GM23248 (cell line): ENCODE data around the gene TUBB2A. TPM values are rescaled to one million over a fixed set of nuclear protein-coding genes. Genes with fewer than 3 reads are reported as not detected.

Experiments used
- DNase-seq: peaks from one replicate; pipeline ENCODE4 v3.0.0-alpha.2; 2015
- H2AFZ ChIP-seq: fragments of 200-600 bp; sonication (generic); 2 replicates; pipeline ENCODE4 v1.6.1; 2016; ENCODE audit warnings: antibody characterized with exemption
- H3F3A ChIP-seq: fragments of 200-600 bp; sonication (generic); 2 replicates; pipeline ENCODE4 v1.6.1; 2016; ENCODE audit warnings: mild to moderate bottlenecking, antibody characterized with exemption, mixed run types; ENCODE audit not compliant: insufficient read depth
- H3K27ac ChIP-seq: fragments of 200-600 bp; sonication (generic); 2 replicates; pipeline ENCODE4 v1.5.1; 2016; ENCODE audit warnings: mild to moderate bottlenecking
- H3K27me3 ChIP-seq: fragments of 200-600 bp; sonication (generic); replicated peaks from 2 replicates; pipeline ENCODE4 v1.6.1; 2016; ENCODE audit warnings: mild to moderate bottlenecking; ENCODE audit not compliant: insufficient read depth
- H3K36me3 ChIP-seq: fragments of 200-600 bp; sonication (generic); 2 replicates; pipeline ENCODE4 v1.6.1; 2016; ENCODE audit warnings: low read depth, mild to moderate bottlenecking
- H3K4me1 ChIP-seq: fragments of 200-600 bp; sonication (generic); 2 replicates; pipeline ENCODE4 v1.6.1; 2016; ENCODE audit warnings: mild to moderate bottlenecking; ENCODE audit not compliant: insufficient read depth
- H3K4me2 ChIP-seq: fragments of 200-600 bp; sonication (generic); one replicate; pipeline ENCODE4 v1.6.1; 2016; ENCODE audit warnings: mild to moderate bottlenecking; ENCODE audit not compliant: unreplicated experiment
- H3K4me3 ChIP-seq: fragments of 200-600 bp; sonication (generic); 2 replicates; pipeline ENCODE4 v1.5.1; 2016; ENCODE audit warnings: mild to moderate bottlenecking
- H3K79me2 ChIP-seq: fragments of 200-600 bp; sonication (generic); 2 replicates; pipeline ENCODE4 v1.6.1; 2016; ENCODE audit warnings: mild to moderate bottlenecking; ENCODE audit not compliant: insufficient read depth
- H3K9ac ChIP-seq: fragments of 200-600 bp; sonication (generic); 2 replicates; pipeline ENCODE4 v1.6.1; 2016; ENCODE audit warnings: mild to moderate bottlenecking
- H3K9me2 ChIP-seq: fragments of 200-600 bp; sonication (generic); 2 replicates; pipeline ENCODE4 v1.6.1; 2016; ENCODE audit warnings: mixed run types, mild to moderate bottlenecking, moderate library complexity; ENCODE audit not compliant: insufficient read depth
- H3K9me3 ChIP-seq: fragments of 200-600 bp; sonication (generic); one replicate; pipeline ENCODE4 v1.6.1; 2017; ENCODE audit warnings: low read depth
- H4K20me1 ChIP-seq: fragments of 200-600 bp; sonication (generic); 2 replicates; pipeline ENCODE4 v1.6.0; 2016; ENCODE audit not compliant: insufficient read depth
- EZH2 ChIP-seq: fragments of 200-600 bp; sonication (generic); IDR thresholded peaks from 2 replicates; pipeline ENCODE4 v1.6.1; 2018; ENCODE audit warnings: antibody characterized with exemption, mild to moderate bottlenecking; ENCODE audit not compliant: insufficient read depth, poor library complexity, severe bottlenecking
- EZH2phosphoT487 ChIP-seq: fragments of 200-600 bp; sonication (generic); IDR thresholded peaks from 2 replicates; pipeline ENCODE4 v1.6.1; 2018; ENCODE audit warnings: antibody characterized with exemption, moderate library complexity, mild to moderate bottlenecking, low read depth; ENCODE audit not compliant: insufficient read depth
- WGBS, 2 experiments: methylation state at CpG; one replicate each; pipeline ENCODE4 v1.1.6; 2015 to 2017; ENCODE audit warnings: low lambda C conversion rate in 2 of 2, low coverage in 1 of 2; ENCODE audit errors: missing lambda C conversion rate in 2 of 2; 5-methylcytosine and 5-hydroxymethylcytosine counted together
- in situ Hi-C: fragments of 300-500 bp; cut with MboI; formaldehyde crosslinking; loops from 2 replicates; pipeline ENCODE4 v1.15.0; 2020
- polyA plus RNA-seq: library from polyadenylated mRNA; unstranded; fragments of >200 nt; fragmentation: Nextera tagmentation; extraction: Ambion mirVana; gene quantifications from 2 replicates; pipeline ENCODE4 v1.2.1, GENCODE V29; 2016
- total RNA-seq: library from RNA; depleted of rRNA; stranded (reverse); fragments of >200 nt; shearing (Covaris generic); gene quantifications from 2 replicates; pipeline ENCODE4 v1.2.3, GENCODE V29; 2014; rRNA removed

TUBB2A gene
- total and polyA plus RNA-seq, 2 experiments from 2014 or later, result 163 to 190 TPM

- H3K4me2 ChIP-seq, result no peak overlapping the region
- H3K9me2 ChIP-seq, result no peaks in the 10 kb centered on the region
- H4K20me1 ChIP-seq, result no peaks in the 10 kb centered on the region
- 95 to 100% methylated on average over 6 of the region's 6 CpGs for WGBS, 2 experiments
- peaks cover 5% of the 10 kb centered on the region; the same call in 1 of the 2 replicates for H3K4me1 ChIP-seq
- in situ Hi-C loops, result no loop called here
- no peak overlapping the region for H3K9ac ChIP-seq
- no peaks in the 10 kb centered on the region for H3K27me3 ChIP-seq
- H3K4me3 ChIP-seq, result no peak overlapping the region
- TF ChIP-seq EZH2 (no peak), EZH2phosphoT487 (no peak)
- no peak for DNase-seq
- H3K9me3 ChIP-seq, result no peaks in the 10 kb centered on the region
- no peaks in the 10 kb centered on the region for H3K79me2 ChIP-seq
- H3F3A ChIP-seq, result peaks cover 28% of the 10 kb centered on the region
- no peak overlapping the region for H2AFZ ChIP-seq
- H3K36me3 ChIP-seq, result peaks cover 38% of the 10 kb centered on the region
- no peak overlapping the region for H3K27ac ChIP-seq
Measured at GRCh38 chr6:3114377-3114776, 43.0 kb downstream of the TUBB2A start.

- H3K9me3 ChIP-seq, result no peaks in the 10 kb centered on the region
- no peaks in the 10 kb centered on the region for H3K27me3 ChIP-seq
- no peak for DNase-seq
- peaks cover 17% of the 10 kb centered on the region; the same call in 1 of the 2 replicates for H3K79me2 ChIP-seq
- H3K4me3 ChIP-seq, result no peak overlapping the region
- H3K36me3 ChIP-seq, result peaks cover 67% of the 10 kb centered on the region
- TF ChIP-seq EZH2phosphoT487, result no peak
- no peak for TF ChIP-seq EZH2
- H4K20me1 ChIP-seq, result no peaks in the 10 kb centered on the region
- H3F3A ChIP-seq, result no peaks in the 10 kb centered on the region
- in situ Hi-C loops, result no loop called here
- H3K4me2 ChIP-seq, result no peak overlapping the region
- H2AFZ ChIP-seq, result no peak overlapping the region
- WGBS, 2 experiments, result 82 to 87% methylated on average over 3 of the region's 3 CpGs
- no peak overlapping the region for H3K27ac ChIP-seq
- no peaks in the 10 kb centered on the region for H3K4me1 ChIP-seq
- no peak overlapping the region for H3K9ac ChIP-seq
- no peaks in the 10 kb centered on the region for H3K9me2 ChIP-seq
Measured at GRCh38 chr6:3109761-3110160, 47.6 kb downstream of the TUBB2A start.

GRCh38 chr6:3108746-3109414, 48.5 kb downstream of the TUBB2A start:
- Histone ChIP-seq H2AFZ (no peak overlapping the region), H3K4me1 (no peaks in the 10 kb centered on the region), H3K27ac (no peak overlapping the region), H3K9ac (no peak overlapping the region), H3K4me3 (no peak overlapping the region), H3K79me2 (peaks cover 23% of the 10 kb centered on the region; the same call in 1 of the 2 replicates), H4K20me1 (no peaks in the 10 kb centered on the region), H3K9me2 (no peaks in the 10 kb centered on the region), H3K9me3 (no peaks in the 10 kb centered on the region), H3F3A (no peaks in the 10 kb centered on the region), H3K27me3 (no peaks in the 10 kb centered on the region), H3K36me3 (peaks cover 70% of the 10 kb centered on the region), H3K4me2 (no peak overlapping the region)
- WGBS, 2 experiments, result 94 to 96% methylated on average over 10 of the region's 10 CpGs
- in situ Hi-C loops, result no loop called here
- TF ChIP-seq EZH2, result no peak
- no peak for TF ChIP-seq EZH2phosphoT487
- no peak for DNase-seq

Other genes starting within 250 kb of the TUBB2A start
- gene SERPINB6, start 186.0 kb downstream of the TUBB2A start, total RNA-seq, result 95.7 and 141 TPM in 2 replicates
- gene SERPINB6, start 186.0 kb downstream of the TUBB2A start, polyA plus RNA-seq, result 149 and 153 TPM in 2 replicates
- 26.2 and 29.6 TPM in 2 replicates for gene NQO2, start 157.7 kb downstream of the TUBB2A start, total RNA-seq
- 61.0 and 64.2 TPM in 2 replicates for gene NQO2, start 157.7 kb downstream of the TUBB2A start, polyA plus RNA-seq
- gene RIPK1, start 89.0 kb downstream of the TUBB2A start, total RNA-seq, result 23.3 and 26.2 TPM in 2 replicates
- gene RIPK1, start 89.0 kb downstream of the TUBB2A start, polyA plus RNA-seq, result 15.3 and 16.1 TPM in 2 replicates
- gene BPHL, start 38.8 kb downstream of the TUBB2A start, total RNA-seq, result 8.0 and 8.5 TPM in 2 replicates
- 20.2 and 21.0 TPM in 2 replicates for gene BPHL, start 38.8 kb downstream of the TUBB2A start, polyA plus RNA-seq
- 8.5 and 10.4 TPM in 2 replicates for gene TUBB2B, start 70.1 kb upstream of the TUBB2A start, total RNA-seq
- 8.1 and 9.0 TPM in 2 replicates for gene TUBB2B, start 70.1 kb upstream of the TUBB2A start, polyA plus RNA-seq
- gene PSMG4, start 101.4 kb upstream of the TUBB2A start, total RNA-seq, result 20.0 and 24.5 TPM in 2 replicates
- 46.9 and 47.1 TPM in 2 replicates for gene PSMG4, start 101.4 kb upstream of the TUBB2A start, polyA plus RNA-seq